ENCODE measurements around the gene CCN6. TPM values are rescaled to one million over a fixed set of nuclear protein-coding genes. Genes with fewer than 3 reads are reported as not detected.
"Not testable (repeated sequence)": the region's sequence is repeated elsewhere in the genome, so short reads cannot be mapped to it uniquely, and the experiment has no call there.

Gene CCN6
- total RNA-seq, 1 experiment from 2014 or later: not detected

- not testable (repeated sequence) for DNase-seq (ENCODE audit: low spot score)
These were observed 2.6 kb upstream of the CCN6 start for GRCh38 chr6:112051251-112051740.

- no peak for DNase-seq (ENCODE audit: low spot score)
These were observed 769 bp downstream of the CCN6 start for GRCh38 chr6:112054555-112055190.

- DNase-seq (ENCODE audit: low spot score): no peak
These were observed 4.5 kb downstream of the CCN6 start for GRCh38 chr6:112058243-112059032.

DNA sequence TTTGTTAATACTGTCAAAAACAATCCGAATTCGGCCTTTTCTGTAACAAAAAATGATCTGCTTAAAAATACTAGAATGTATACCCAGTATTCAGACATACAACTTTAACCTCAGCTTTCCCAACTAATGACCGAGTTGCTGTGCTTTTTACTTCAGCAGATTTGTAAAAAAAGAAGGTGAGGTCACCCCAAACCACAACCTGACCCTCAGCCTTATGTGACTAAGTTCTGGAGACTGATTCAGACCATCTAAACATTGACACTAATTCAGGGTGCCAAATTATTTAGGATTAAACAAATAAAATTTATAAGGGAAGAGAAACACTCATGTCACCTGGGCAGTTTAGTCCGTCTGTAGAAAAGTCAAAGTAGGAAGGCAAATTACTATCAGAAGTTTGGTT is 7.7 kb downstream of the CCN6 start:
- DNase-seq (ENCODE audit: low spot score): no peak

DNA sequence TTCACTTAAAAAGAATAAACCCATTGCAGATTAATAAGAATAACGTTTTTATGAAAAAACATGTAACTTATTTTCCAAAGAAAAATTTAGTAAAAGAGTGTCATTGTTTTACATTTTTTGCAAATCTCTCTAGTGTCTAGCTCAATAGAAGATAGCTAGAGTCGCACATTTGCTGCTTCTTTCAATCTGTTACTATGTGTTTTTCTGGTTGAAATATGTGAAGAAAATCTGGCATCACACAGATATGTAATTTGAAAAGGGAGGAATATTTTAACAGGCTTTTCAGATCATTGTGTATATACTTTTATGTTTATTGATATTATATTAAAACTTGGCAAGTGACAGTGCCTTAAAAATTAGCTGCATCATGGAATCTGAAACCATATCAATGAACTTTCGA is 9.1 kb downstream of the CCN6 start:
- DNase-seq (ENCODE audit: low spot score): no peak

DNA sequence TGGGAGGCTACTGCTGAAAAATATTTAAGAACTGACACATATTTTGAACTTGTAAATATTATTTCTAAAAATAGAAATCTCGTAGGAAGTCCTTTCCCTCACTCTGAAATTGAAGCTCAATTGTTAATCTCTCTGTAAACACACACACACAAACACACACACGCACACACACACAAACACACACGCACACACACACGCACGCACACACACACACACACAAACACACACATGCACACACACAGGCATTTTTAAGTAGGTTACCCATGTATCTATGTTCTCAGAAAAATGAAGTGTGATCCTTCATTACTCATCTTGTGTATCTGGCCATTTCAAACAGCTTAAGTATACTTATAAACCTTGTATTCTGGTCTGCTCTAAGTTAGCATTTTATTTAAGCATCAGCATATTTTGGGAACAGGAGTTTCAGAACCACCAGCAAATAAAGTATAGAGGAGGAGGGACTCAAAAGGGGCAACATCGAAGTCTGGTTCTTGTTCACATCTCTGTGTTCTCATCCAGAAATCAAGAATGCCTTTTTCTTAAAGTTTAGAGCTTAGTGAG is 11.6 kb downstream of the CCN6 start:
- no peak for DNase-seq (ENCODE audit: low spot score)

DNA sequence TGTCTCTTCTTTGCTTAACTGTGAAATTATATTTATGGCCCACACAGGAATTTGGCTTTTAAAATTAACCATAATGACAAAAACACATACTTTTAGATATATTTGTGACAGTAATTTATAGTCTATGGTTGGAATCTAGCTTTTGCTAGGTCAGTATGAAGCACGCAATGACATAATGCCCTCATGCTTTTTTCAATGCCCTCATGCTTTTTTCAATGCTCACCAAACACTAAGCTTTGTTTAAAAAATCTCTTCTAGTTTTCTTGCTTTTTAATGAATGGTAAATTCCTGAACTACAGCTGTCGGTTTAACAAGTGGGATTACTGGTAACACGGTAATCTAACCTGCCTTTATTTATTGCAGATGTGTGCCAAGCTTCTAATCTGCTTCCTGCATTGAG is 12.7 kb downstream of the CCN6 start:
- no peak for DNase-seq (ENCODE audit: low spot score)

DNA sequence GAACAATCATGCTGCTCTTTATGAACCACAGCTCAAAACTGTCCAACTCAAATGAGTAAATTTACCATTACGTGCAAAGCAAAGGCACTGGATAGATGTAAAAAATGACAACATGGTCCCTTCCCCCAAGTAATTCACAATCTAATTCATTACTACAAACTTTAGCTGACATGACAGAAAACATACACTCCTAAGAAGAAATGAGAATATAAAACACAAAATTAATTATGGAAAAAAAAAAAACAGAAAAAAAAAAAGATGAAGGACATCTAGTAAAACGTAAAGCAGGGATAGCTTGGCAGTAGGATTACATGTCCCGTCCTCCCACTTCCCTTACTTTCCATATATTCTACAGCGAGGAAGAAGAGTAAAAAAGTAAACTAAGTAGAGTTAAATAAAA is 27.7 kb downstream of the CCN6 start:
- DNase-seq (ENCODE audit: low spot score): no peak

- DNase-seq (ENCODE audit: low spot score): no peak
These were observed 31.6 kb downstream of the CCN6 start for GRCh38 chr6:112085286-112086065.

- peak; percentile 23 for DNase-seq (ENCODE audit: low spot score)
These were observed 32.8 kb downstream of the CCN6 start for GRCh38 chr6:112086744-112087135.

- DNase-seq (ENCODE audit: low spot score): peak; percentile 91
These were observed 33.4 kb downstream of the CCN6 start, which contains the start of the genes FAM229B and TUBE1 for GRCh38 chr6:112087136-112087911. FAM229B (plus strand) TSS chr6:112087591; CDS start chr6:112099284, 11,693 bp downstream. TUBE1 (minus strand) TSS chr6:112087482; CDS start chr6:112087434, 48 bp downstream.

GRCh38 chr6:112087916-112088315 is 34.0 kb downstream of the CCN6 start:
- no peak for DNase-seq (ENCODE audit: low spot score)

GRCh38 chr6:112096901-112097300 is 43.0 kb downstream of the CCN6 start:
- DNase-seq (ENCODE audit: low spot score): no peak

DNA sequence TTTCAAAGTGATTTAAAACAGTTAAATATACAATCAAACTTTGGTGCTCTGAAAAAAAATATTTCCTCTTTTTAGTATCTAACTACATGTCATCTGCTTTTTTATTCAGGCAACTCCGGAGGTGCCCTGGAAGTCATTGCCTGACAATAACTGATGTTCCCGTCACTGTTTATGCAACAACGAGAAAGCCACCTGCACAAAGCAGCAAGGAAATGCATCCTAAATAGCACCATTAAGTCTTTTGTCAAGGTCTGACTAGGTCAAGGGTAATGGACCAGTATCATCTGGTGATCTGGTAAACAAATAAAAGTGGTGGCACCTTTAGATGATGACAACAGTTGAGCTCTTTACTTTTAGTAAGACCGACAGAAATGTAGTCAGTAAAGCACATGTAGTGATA is 46.7 kb downstream of the CCN6 start:
- DNase-seq (ENCODE audit: low spot score): no peak

GRCh38 chr6:112106026-112106425 is 52.1 kb downstream of the CCN6 start:
- DNase-seq (ENCODE audit: low spot score): not testable (repeated sequence)

DNA sequence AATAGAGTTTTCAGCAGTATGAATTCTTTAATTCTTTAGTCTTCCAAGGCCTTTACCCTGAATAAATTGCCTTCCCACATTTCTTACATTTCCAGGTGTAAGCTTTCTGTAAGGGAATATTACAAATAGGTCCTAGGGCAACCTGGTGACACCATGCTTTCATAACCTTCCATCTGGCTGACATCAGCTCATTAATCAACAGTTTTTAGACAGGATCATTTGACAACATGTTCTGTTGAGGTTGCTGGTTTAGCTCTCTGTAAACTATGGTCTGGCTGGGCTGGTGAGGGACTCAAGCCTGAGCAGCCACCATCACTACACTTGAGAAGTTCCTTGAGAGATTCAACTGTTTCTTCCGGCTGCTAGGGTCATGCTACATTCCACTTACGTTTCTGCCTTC is 52.7 kb downstream of the CCN6 start:
- DNase-seq (ENCODE audit: low spot score): no peak

DNA sequence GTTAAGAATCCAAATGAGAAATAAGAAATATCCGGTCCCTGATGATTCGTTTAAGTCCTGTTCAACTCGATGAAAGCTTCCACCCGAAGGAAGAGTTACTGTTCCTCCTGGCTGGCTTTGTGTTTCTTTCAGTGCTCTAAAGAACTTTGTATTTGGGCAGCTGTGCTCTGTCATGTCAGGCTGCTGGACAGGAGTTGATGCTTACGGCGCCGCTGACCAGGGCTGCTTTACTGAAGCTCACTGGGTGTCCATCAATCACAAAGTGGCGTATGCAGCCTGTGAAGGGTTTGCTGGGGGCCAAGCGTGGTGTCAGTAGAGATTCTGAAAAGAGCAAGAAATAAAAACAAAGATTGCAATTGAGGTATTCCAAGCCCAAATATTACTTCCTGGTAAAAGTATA is 55.4 kb downstream of the CCN6 start:
- DNase-seq (ENCODE audit: low spot score): no peak

GRCh38 chr6:112113431-112113830 is 59.5 kb downstream of the CCN6 start:
- no peak for DNase-seq (ENCODE audit: low spot score)

DNA sequence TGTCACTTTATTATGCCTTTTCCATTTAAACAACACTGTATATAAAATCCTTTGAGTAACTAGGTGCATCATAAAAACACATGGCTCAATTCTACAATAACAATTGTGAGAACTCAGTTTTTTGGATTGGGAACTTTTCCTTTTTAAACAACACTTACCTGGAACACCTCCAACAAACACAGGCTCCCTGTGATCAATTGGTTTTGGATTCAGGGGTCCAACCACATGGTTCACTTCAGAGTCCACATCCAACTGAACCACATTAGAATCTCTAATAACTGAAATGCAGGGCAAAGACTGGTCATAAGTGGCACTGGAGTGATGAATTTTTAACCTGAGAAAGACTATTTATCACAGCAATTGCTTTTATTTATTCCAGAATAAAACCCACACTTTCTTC is 60.0 kb downstream of the CCN6 start:
- no peak for DNase-seq (ENCODE audit: low spot score)

DNA sequence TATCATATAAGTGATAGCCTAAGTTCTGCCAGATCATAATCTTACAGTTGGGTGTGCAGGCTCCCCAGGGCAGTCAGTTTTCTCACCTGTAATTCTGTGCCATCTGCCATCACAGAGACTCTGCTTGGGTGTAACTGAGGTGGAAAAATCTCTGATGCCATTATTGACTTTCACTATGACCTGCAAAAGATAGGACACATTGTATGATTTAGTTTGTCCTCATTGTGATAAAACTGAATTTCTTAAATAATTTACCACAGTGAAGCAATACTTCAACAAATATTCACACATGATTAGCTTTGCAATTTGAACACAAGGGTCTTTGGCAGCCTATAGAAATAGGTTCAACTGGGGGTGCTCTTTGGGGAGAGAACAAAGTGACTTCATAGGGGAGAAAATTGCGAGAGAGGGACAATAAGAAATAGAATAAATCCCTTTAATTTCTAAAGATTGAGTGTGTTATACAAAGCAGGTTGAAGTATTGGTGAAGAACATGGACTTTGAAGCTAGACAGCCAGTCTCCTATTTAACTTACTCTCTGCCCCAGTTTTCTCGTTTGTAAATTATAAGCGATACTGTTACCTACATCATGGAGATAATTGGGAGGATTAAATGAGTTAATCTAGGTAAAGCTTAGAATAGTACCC is 60.8 kb downstream of the CCN6 start:
- no peak for DNase-seq (ENCODE audit: low spot score)

- DNase-seq (ENCODE audit: low spot score): no peak
These were observed 62.3 kb downstream of the CCN6 start for GRCh38 chr6:112116221-112116620.
